Stimulated activated CD8-positive, alpha-beta memory T cell treated with anti-CD3 and anti-CD28 coated beads, Interleukin-15, amount 100 ng/mL, for 4 hours (primary cell): Measurements from ENCODE around the gene KIF25.

Experiments used
- DNase-seq, 2 donors: peaks; one replicate each; pipeline ENCODE4 v3.0.0-alpha.2; 2020; ENCODE audit warnings: low read depth in 2 of 2

Gene KIF25

GRCh38 chr6:168016176-168016620 is 18.7 kb downstream of the KIF25 start:
- DNase-seq = no peak

GRCh38 chr6:168016721-168017525 is 19.5 kb downstream of the KIF25 start:
- no peak for DNase-seq

GRCh38 chr6:168017629-168018028 is 20.2 kb downstream of the KIF25 start:
- DNase-seq = no peak

- DNase-seq = no peak
Measured at GRCh38 chr6:168018664-168019063, 21.2 kb downstream of the KIF25 start.

DNA sequence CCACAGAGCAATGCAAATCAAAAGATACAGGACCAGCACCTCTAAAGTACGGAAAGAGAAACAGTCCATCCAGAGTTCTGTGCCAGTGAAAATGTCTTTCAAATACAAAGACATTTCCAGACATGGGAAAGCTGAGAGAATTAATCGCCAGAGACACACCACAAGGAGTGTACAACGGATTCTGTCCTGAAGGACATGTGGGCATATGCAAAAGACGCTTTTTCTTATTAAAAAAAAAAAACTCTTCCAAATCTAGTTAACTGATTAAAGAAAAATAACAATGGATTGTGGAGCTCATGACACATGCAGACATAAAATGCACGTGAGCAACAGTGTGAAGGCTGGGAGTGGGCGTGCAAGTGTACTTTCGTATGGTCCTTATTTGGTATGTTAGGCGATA is 22.8 kb downstream of the KIF25 start:
- DNase-seq = no peak

DNA sequence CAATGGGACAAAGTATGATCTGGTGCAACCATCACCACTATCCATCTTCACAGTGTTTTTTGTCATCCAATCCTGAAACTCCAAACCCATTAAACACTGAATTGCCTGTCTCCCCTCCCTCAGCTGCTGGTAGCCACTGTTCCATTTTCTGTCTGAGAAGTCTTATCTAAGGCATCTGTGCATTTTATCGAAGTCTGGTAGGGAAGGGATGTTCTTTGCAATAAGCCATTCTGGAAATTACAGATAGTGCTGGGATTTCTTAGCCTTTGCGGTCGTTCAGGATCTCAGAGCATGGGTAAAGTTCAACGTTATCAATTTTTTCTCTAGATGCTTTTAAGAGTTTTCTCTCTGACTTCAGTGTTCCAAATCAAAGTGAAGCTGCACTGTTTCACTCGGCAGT is 24.1 kb downstream of the KIF25 start:
- DNase-seq = no peak

- DNase-seq = no peak
Measured at GRCh38 chr6:168022488-168023321, 25.2 kb downstream of the KIF25 start.

GRCh38 chr6:168024951-168025510 is 27.6 kb downstream of the KIF25 start:
- DNase-seq = no peak

- no peak for DNase-seq
Measured at GRCh38 chr6:168025831-168026710, 28.6 kb downstream of the KIF25 start.

DNA sequence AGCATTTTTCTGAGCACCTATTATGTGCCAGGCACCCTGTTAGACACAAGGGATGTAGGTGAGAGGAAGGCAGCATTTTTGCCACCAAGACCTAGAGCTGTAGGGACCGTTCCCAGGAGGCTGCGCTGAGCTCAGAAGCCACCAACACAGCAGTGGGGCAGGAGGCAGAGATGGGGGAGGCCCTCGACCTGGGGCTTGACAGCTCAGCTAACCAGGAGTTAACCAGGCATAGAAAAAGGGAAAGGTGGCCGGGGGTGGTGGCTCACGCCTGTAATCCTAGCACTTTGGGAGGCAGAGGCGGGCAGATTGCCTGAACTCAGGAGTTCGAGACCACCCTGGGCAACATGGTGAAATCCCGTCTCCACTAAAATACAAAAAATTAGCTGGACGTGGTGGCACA is 29.5 kb downstream of the KIF25 start:
- no peak for DNase-seq

DNA sequence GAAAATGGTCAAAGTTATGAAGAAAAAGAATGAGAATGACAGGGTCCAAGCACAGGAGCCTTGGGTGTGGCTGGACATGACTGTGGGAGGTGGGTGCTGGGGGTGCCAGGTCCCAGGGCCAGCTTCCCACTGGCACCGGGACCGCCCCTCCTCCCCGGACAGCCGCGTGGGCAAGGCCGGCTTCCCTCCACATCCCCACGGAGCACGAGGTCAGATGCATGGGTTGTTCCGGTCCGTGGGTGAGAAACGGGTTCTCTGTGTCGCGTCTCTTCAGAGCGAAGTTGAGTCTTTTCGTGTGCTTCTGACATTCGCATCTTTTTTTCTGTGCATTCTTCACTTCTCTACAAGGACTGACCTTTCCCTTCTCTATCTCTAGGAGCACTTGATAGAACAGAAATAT is 30.1 kb downstream of the KIF25 start:
- no peak for DNase-seq

DNA sequence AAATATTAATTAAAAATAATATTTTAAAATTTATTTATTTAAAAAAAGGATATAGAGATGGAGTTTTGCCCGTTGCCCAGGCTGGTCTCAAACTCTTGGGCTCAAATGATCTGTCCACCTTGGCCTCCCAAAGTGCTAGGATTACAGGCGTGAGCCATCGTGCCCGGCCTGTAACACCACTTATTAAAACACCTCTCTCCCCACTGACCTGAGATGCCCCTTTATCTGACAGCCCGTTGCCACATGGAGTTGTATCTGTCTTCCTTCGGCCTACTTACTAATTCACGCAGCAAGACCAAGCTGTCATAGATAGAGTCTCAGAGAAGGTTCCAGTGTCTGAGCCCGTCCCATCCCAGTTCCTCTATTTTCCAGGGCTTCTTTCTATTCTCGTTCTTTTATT is 30.7 kb downstream of the KIF25 start:
- no peak for DNase-seq

- no peak for DNase-seq
Measured at GRCh38 chr6:168029459-168030217, 32.2 kb downstream of the KIF25 start.

- no peak for DNase-seq
Measured at GRCh38 chr6:168030218-168030746, 32.8 kb downstream of the KIF25 start.

DNA sequence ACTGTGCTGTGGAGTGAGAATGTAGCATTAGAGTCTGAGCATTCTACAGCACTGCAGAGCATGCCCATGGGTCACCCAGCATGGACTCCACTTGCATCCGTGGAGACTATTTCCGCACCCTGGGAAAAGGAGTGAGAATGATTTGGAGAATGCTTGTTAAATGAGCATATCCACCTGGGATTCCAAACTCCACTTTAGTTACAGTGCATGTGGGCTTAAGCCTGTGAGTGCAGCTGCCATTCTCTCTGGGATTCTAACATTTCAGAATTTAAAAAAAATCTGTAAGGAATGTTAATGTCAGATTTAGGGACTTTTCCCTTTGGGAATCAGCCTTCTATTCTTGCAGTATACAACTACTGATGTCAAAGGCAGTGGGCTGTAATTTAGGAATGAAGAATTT is 33.4 kb downstream of the KIF25 start:
- no peak for DNase-seq

- no peak for DNase-seq
Measured at GRCh38 chr6:168031411-168031971, 34.0 kb downstream of the KIF25 start.

GRCh38 chr6:168032005-168032760 is 34.7 kb downstream of the KIF25 start:
- DNase-seq = no peak

- no peak for DNase-seq
Measured at GRCh38 chr6:168033791-168034190, 36.3 kb downstream of the KIF25 start.

DNA sequence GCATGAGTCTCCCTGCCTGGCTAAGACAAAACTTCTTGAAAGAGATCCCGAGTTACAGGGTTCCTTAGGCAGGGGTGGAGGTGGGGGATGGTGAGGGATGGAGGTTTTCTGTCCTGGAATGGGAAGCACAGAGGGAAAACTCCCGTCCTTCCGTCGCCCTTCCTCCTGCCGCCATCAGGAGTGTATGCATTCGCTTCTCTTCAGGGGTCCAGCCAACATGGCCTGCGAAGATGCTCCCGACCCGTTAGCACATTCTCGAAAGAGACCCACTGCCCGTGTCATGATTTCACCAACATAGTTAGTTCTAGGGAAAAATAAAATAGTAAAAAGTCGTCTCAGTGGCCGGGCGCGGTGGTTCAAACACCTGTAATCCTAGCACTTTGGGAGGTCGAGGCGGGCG is 37.1 kb downstream of the KIF25 start:
- DNase-seq = no peak
